Caco-2 (cell line): Measurements from ENCODE around the gene PPP4R2. TPM values are rescaled to one million over a fixed set of nuclear protein-coding genes. Genes with fewer than 3 reads are reported as not detected.

Experiments used
- BruUV-seq: library from RNA; stranded (reverse); fragments of 400-500 nt; replicated peaks from 2 replicates; lab custom pipeline; 2021; lab: Mats Ljungman, UMichigan
- CTCF ChIA-PET: fragments of 300-600 bp; sonication (Branson Sonifier 250); formaldehyde crosslinking; loops from one replicate; lab custom pipeline; 2022; ENCODE audit warnings: antibody characterized with exemption; lab: Charles Lee
- POLR2A ChIA-PET: fragments of 300-600 bp; sonication (Branson Sonifier 250); formaldehyde crosslinking; loops from one replicate; lab custom pipeline; 2022; ENCODE audit warnings: antibody characterized with exemption; lab: Charles Lee
- DNase-seq, 2 experiments: peaks; one replicate each; pipeline versions ENCODE4 v3.0.0 to v3.0.0-alpha.2; 2020 to 2022
- H3K27me3 ChIP-seq: replicated peaks from 2 replicates; pipeline ENCODE4 v1.6.0; 2011; ENCODE audit warnings: low read length; ENCODE audit not compliant: control insufficient read depth, insufficient read depth
- H3K36me3 ChIP-seq: 2 replicates; pipeline ENCODE4 v1.5.1; 2011; ENCODE audit warnings: low read length; ENCODE audit not compliant: control insufficient read depth, insufficient read depth
- H3K4me1 ChIP-seq: fragments of 250-450 bp; sonication (Bioruptor Pico); 2 replicates; pipeline ENCODE4 v1.5.1; 2020; ENCODE audit warnings: mild to moderate bottlenecking
- H3K4me3 ChIP-seq: 2 replicates; pipeline ENCODE4 v1.5.1; 2011; ENCODE audit warnings: low read depth, mild to moderate bottlenecking, control low read depth, low read length
- H3K9me3 ChIP-seq: fragments of 250-450 bp; sonication (Bioruptor Pico); 2 replicates; pipeline ENCODE4 v1.5.1; 2020; ENCODE audit warnings: mild to moderate bottlenecking, moderate library complexity
- H3K27ac Mint-ChIP-seq: one replicate; pipeline ENCODE4 v1.8.0; 2022; ENCODE audit warnings: mixed read lengths; ENCODE audit not compliant: unreplicated experiment
- H3K27me3 Mint-ChIP-seq: one replicate; pipeline ENCODE4 v1.8.0; 2022; ENCODE audit warnings: mixed read lengths; ENCODE audit not compliant: insufficient read depth, unreplicated experiment
- H3K36me3 Mint-ChIP-seq: one replicate; pipeline ENCODE4 v1.8.0; 2022; ENCODE audit warnings: mild to moderate bottlenecking, mixed read lengths; ENCODE audit not compliant: insufficient read depth, unreplicated experiment
- H3K4me1 Mint-ChIP-seq: one replicate; pipeline ENCODE4 v1.8.0; 2022; ENCODE audit warnings: low read depth, mixed read lengths; ENCODE audit not compliant: unreplicated experiment
- H3K4me3 Mint-ChIP-seq: one replicate; pipeline ENCODE4 v1.8.0; 2022; ENCODE audit warnings: mild to moderate bottlenecking, moderate library complexity, mixed read lengths; ENCODE audit not compliant: unreplicated experiment
- H3K9me3 Mint-ChIP-seq: one replicate; pipeline ENCODE4 v1.8.0; 2022; ENCODE audit warnings: mixed read lengths; ENCODE audit not compliant: unreplicated experiment
- intact Hi-C: fragments of 100-400 bp; cut with micrococcal nuclease; formaldehyde crosslinking; loops from one replicate; pipeline ENCODE4 v1.10.0; 2022; ENCODE audit not compliant: unreplicated experiment
- total RNA-seq: library from RNA; stranded (reverse); gene quantifications from 2 replicates; pipeline ENCODE4 v1.2.3, GENCODE V29; 2022
- TF ChIP-seq, protein P1 (sequence below), 2 experiments: fragments of 200-600 bp in 1 of 2; IDR thresholded peaks; 1 replicate in 1 of 2; 2 replicates in 1 of 2; pipeline versions ENCODE4 v1.5.1 to v1.8.0; 2011 to 2022; ENCODE audit warnings: antibody characterized with exemption in 1 of 2, control low read depth in 1 of 2, inconsistent platforms in 1 of 2, low read depth in 1 of 2, low read length in 1 of 2, mild to moderate bottlenecking in 1 of 2, moderate library complexity in 1 of 2; ENCODE audit not compliant: insufficient read depth in 1 of 2, severe bottlenecking in 1 of 2, unreplicated experiment in 1 of 2

PPP4R2 gene
- total RNA-seq, 1 experiment from 2014 or later: 91.3 TPM

DNA sequence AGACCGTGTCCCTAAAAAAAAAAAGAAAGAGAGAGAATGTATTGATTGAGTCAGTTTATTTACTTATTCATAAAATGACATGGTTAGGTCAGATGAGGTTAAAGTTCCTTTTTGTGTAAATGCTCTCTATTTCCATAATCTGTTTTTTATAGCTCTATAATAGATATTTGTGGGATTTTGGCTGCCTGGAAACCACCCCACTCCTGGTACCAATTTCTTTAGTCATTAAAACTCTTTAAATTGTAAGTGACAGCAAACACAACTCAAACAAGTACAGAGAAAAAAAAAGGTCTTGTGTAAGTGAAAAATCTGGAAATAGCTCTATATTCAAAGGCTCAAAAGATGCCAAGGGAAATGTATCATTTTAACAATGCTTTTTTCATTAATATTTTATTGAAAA, 11.0 kb upstream of the PPP4R2 start:
- Mint-ChIP-seq H3K4me3 (no peak overlapping the region), H3K36me3 (no peaks in the 10 kb centered on the region), H3K4me1 (peaks cover 12% of the 10 kb centered on the region), H3K9me3 (peaks cover 18% of the 10 kb centered on the region), H3K27me3 (no peaks in the 10 kb centered on the region), H3K27ac (no peak overlapping the region)
- ChIA-PET CTCF (interaction anchor here (0.7 kb wide), 1 partner anchor 46 kb away, joined by 3 read pairs; no protein-coding TSS in a partner anchor), POLR2A (no interaction called here)
- TF ChIP-seq, protein P1, sequence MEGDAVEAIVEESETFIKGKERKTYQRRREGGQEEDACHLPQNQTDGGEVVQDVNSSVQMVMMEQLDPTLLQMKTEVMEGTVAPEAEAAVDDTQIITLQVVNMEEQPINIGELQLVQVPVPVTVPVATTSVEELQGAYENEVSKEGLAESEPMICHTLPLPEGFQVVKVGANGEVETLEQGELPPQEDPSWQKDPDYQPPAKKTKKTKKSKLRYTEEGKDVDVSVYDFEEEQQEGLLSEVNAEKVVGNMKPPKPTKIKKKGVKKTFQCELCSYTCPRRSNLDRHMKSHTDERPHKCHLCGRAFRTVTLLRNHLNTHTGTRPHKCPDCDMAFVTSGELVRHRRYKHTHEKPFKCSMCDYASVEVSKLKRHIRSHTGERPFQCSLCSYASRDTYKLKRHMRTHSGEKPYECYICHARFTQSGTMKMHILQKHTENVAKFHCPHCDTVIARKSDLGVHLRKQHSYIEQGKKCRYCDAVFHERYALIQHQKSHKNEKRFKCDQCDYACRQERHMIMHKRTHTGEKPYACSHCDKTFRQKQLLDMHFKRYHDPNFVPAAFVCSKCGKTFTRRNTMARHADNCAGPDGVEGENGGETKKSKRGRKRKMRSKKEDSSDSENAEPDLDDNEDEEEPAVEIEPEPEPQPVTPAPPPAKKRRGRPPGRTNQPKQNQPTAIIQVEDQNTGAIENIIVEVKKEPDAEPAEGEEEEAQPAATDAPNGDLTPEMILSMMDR (IDR thresholded peaks at IDR 0.05; ENCODE audit: insufficient read depth in 1 of 2, low read depth in 1 of 2, low read length in 1 of 2, severe bottlenecking in 1 of 2, unreplicated experiment in 1 of 2): no peak
- DNase-seq: no peak
- Histone ChIP-seq H3K4me3 (no peak overlapping the region), H3K9me3 (peaks cover 9% of the 10 kb centered on the region), H3K27me3 (no peaks in the 10 kb centered on the region), H3K36me3 (no peaks in the 10 kb centered on the region), H3K4me1 (no peaks in the 10 kb centered on the region)
- intact Hi-C loops: no loop called here
- no TSS peak for BruUV-seq

GRCh38 chr3:72990701-72991395, 5.8 kb upstream of the PPP4R2 start:
- H3K36me3 ChIP-seq: no peaks in the 10 kb centered on the region
- intact Hi-C loops: no loop called here
- ChIA-PET CTCF (no interaction called here), POLR2A (interaction anchor here (0.5 kb wide), 1 partner anchor 13 kb away, joined by 3 read pairs; no protein-coding TSS in a partner anchor)
- H3K36me3 Mint-ChIP-seq: no peaks in the 10 kb centered on the region
- no peak overlapping the region for H3K4me3 ChIP-seq
- H3K9me3 ChIP-seq: peaks cover 1% of the 10 kb centered on the region; the same call in 1 of the 2 replicates
- H3K27me3 Mint-ChIP-seq: no peaks in the 10 kb centered on the region
- no TSS peak for BruUV-seq
- peaks cover 14% of the 10 kb centered on the region for H3K4me1 Mint-ChIP-seq
- no peaks in the 10 kb centered on the region for H3K9me3 Mint-ChIP-seq
- H3K4me1 ChIP-seq: peaks cover 5% of the 10 kb centered on the region; the same call in 1 of the 2 replicates
- H3K4me3 Mint-ChIP-seq: no peak overlapping the region
- H3K27ac Mint-ChIP-seq: no peak overlapping the region
- TF ChIP-seq, protein P1 (IDR thresholded peaks at IDR 0.05; ENCODE audit: insufficient read depth in 1 of 2, low read depth in 1 of 2, low read length in 1 of 2, severe bottlenecking in 1 of 2, unreplicated experiment in 1 of 2): no peak
- DNase-seq: no peak
- no peaks in the 10 kb centered on the region for H3K27me3 ChIP-seq

GRCh38 chr3:72991522-72991921, 5.1 kb upstream of the PPP4R2 start:
- H3K4me3 ChIP-seq: no peak overlapping the region
- peaks cover 10% of the 10 kb centered on the region; the same call in 1 of the 2 replicates for H3K4me1 ChIP-seq
- Mint-ChIP-seq H3K4me1 (peaks cover 14% of the 10 kb centered on the region), H3K4me3 (no peak overlapping the region), H3K27me3 (no peaks in the 10 kb centered on the region), H3K27ac (no peak overlapping the region), H3K36me3 (peaks cover 4% of the 10 kb centered on the region), H3K9me3 (no peaks in the 10 kb centered on the region)
- CTCF ChIA-PET: no interaction called here
- no peak for DNase-seq
- H3K9me3 ChIP-seq: no peaks in the 10 kb centered on the region
- intact Hi-C loops: no loop called here
- no peaks in the 10 kb centered on the region for H3K27me3 ChIP-seq
- no peaks in the 10 kb centered on the region for H3K36me3 ChIP-seq
- TF ChIP-seq, protein P1 (IDR thresholded peaks at IDR 0.05; ENCODE audit: insufficient read depth in 1 of 2, low read depth in 1 of 2, low read length in 1 of 2, severe bottlenecking in 1 of 2, unreplicated experiment in 1 of 2): no peak
- POLR2A ChIA-PET: no interaction called here
- BruUV-seq: no TSS peak
